Left colon (tissue), 2 donors: ENCODE data around the gene BEND5. TPM values are rescaled to one million over a fixed set of nuclear protein-coding genes. Genes with fewer than 3 reads are reported as not detected.

Source experiments
- ATAC-seq: fragments of 200-7000 bp; cut with Tn5 transposase; one replicate; pipeline ENCODE4 v1.9.1; 2020; ENCODE audit warnings: mild to moderate bottlenecking, moderate library complexity
- DNase-seq, 2 donors: peaks; one replicate each; pipeline ENCODE4 v3.0.0-alpha.2; 2020
- intact Hi-C, 2 donors: fragments of 100-400 bp; cut with DNase I in 1 of 2; cut with micrococcal nuclease in 1 of 2; formaldehyde crosslinking; loops; one replicate each; pipeline versions ENCODE4 v1.11.2 to v1.14.0; 2022; cut with DNase I, micrococcal nuclease
- total RNA-seq, 2 donors: library from RNA; stranded (reverse); fragmentation: NEBNext Ultra II Directional; extraction: Animal tissue kit (Norgen Biotek cat#: 25700); gene quantifications; one replicate each; pipeline ENCODE4 v1.2.1, GENCODE V29; 2021
- donor health status: DM: no; HTN: no; CAD: no.
- donor health status: DM: yes; HTN: yes; CAD: no.

BEND5 gene
- total RNA-seq, 2 donors from 2014 or later: 0.61 to 2.4 TPM

DNA sequence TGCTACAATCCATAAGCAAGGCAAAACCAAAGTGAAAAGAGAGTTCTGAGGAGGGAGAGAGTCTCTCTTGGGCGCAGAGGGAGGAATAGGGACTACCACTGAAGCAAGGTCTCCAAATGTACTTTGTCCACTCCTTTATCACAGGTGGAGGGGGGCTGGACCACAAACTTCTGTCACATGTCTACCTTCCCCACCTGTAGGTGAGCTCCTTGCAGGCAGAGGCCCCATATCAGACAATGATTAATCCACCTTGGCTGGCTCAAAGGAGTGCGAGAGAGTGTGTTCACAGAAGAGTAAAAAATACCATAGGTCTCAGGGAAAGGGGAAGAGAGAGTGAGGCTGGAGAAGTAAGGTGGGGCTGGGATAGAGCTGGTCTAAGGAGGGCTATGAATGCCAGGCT lies 4.5 kb downstream of the BEND5 start:
- intact Hi-C loops: no loop called here
- ATAC-seq (peak; percentile 76), DNase-seq (no peak)

- no peak for ATAC-seq
- intact Hi-C loops: no loop called here
- no peak for DNase-seq
These were observed 5.1 kb downstream of the BEND5 start for GRCh38 chr1:48771561-48771960.

DNA sequence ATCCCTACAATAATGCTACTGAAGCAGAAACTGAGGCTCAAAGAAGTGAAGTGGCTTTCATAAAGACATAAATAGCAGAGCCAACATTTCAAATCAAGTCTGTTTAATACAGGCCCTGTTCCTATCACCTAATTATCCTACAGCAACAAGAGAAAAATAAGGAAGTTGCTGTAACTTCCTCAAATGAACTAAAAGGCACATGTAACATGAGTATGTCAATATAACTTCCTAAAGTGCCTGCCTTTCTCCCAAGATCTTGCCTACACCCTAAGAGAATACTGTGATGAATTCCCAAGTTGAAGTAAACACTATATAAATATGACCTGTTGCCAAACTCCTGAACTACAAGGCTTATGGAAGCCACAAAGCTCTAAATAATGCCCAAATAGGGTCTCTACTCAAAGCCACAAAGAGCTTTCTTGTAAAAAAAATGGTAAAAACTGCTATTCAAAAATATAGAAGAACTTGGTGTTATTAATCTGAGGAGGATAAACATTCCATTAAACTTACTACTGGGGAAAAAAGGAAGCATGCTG lies 8.6 kb downstream of the BEND5 start:
- intact Hi-C loops: no loop called here
- peak; percentile 61 for ATAC-seq

GRCh38 chr1:48765335-48765734 lies 11.4 kb downstream of the BEND5 start:
- no peak for ATAC-seq
- no peak for DNase-seq
- intact Hi-C loops: no loop called here

More for the DNA sequence above, 8.6 kb downstream of the BEND5 start:
- DNase-seq: no peak

DNA sequence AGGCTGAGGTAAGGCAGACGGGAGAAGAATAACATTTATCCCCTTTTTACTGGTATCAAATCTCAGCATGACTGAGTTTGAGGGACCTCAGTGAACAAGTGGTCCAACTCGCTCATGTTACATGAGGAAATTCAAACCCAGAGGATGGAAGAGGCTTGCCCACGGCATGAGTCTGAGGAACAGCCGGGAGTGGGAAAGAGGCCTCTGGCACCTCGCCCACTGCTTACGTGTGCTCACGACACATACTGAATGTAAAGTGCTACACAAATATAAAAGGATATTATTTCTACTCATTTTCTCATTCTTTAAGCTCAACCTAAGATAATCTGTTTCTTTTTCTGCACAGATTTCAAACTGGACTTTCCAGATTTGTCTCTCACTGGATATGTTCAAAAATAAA lies 14.7 kb downstream of the BEND5 start:
- DNase-seq (no peak), ATAC-seq (no peak)
- intact Hi-C loops: no loop called here

GRCh38 chr1:48761411-48761810 lies 15.3 kb downstream of the BEND5 start:
- no peak for ATAC-seq
- DNase-seq: no peak
- intact Hi-C loops: no loop called here

DNA sequence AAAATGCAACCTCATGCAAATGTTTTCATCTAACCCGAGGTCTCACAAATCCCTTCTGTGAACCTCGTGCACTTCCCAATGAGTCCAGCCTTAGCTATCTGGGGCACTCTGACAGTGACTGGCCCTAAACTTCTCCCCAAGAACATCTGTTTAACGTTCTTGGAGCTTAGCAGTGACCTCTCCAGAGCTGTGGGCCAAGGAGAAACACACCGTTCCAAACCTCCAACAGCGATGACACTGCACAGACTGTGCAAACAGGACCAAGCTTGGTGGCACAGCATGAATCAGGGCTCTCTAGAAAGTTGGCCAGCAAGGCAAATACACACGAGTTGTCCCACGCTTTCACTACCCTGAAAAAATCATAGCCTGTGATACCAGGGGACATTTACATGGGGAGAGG lies 15.8 kb downstream of the BEND5 start:
- DNase-seq: no peak
- intact Hi-C loops: no loop called here
- no peak for ATAC-seq

DNA sequence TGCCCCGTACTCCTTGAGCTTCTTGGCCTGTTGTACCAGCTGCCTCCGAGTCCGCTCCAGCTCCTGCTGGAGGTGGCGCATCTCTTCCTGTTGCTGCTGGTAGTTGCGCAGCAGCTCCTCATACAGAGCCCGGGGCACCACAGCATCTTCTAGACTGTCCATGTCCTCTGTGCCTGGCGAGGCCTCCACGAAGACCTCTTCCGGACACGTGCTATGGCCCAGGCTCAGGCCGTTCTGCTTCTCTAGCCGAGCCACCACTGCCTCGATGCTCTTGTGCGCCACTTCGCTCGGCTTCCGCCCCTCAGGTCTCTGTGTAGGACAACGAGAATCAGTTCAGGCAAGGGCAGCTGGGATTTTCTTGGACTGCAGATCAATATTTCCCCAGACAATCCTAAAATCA lies 17.7 kb downstream of the BEND5 start:
- no peak for ATAC-seq
- DNase-seq: no peak
- intact Hi-C loops: no loop called here

DNA sequence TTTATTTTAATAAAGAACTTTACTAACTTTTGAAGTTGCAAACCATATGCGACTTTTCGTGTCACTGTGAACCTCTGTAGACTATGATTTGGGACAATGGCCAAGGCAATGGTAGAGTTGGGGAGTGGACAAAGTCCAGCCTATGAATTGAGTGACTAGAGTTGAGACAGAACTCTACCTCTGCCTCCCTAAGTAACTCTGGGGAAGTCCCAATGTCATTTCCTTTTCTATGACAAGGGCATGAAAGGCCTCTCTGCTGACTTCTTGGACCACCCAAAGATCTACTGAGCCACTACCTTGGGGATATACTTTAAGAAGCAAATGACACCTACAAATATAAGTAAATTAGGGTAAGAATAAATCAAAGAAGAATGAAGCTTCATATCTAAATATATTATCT lies 19.3 kb downstream of the BEND5 start:
- no peak for ATAC-seq

GRCh38 chr1:48756683-48757316 lies 19.9 kb downstream of the BEND5 start:
- intact Hi-C loops: no loop called here
- DNase-seq (no peak), ATAC-seq (no peak)

More for the DNA sequence above, 19.3 kb downstream of the BEND5 start:
- intact Hi-C loops: no loop called here
- DNase-seq: no peak

DNA sequence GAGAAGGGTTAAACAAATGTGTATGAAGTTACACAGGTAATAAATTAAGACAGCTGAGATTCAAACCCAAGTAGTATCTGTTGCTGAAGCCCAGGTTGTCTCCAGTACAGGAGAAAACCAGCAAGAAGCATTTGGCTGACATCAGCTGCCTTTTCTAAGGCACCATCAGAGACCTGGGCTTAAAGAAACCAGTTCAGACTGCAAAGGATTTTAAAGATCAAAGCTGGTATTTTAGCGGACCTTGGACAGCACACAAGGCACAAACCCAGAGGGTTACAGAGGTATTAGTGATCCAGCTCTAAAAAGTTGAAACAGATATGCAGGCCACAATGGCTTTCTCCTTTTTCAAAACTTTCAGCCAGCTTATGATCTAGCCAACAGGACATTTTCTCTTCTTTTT lies 23.4 kb downstream of the BEND5 start:
- ATAC-seq (no peak), DNase-seq (no peak)
- intact Hi-C loops: no loop called here

DNA sequence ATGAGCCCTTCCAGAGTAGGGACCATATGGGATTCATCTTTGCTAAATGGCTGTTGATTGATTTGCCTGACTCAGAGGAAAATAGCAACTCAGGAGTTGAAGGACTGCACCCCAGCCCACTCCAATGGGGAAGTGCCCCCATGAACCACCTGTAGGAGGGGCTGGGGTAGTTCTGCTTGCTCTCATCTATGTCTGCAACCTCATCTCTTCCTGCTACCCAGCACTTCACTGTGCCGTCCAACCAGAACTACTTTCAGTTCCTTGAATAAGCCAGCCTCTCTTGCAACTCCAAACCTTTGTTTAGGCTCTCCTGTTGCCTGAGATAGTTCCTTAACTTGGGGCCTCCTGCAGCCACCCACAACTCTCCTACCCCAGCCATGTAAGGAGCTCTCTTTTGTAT lies 26.6 kb downstream of the BEND5 start:
- ATAC-seq: no peak
- intact Hi-C loops: no loop called here
- peak in 1 of 2 donors; percentile 6 for DNase-seq

- ATAC-seq (no peak), DNase-seq (no peak)
- intact Hi-C loops: no loop called here
These were observed 27.6 kb downstream of the BEND5 start for GRCh38 chr1:48749068-48749467.

GRCh38 chr1:48746906-48747305 lies 29.8 kb downstream of the BEND5 start:
- ATAC-seq: no peak
- intact Hi-C loops: no loop called here
- no peak for DNase-seq

DNA sequence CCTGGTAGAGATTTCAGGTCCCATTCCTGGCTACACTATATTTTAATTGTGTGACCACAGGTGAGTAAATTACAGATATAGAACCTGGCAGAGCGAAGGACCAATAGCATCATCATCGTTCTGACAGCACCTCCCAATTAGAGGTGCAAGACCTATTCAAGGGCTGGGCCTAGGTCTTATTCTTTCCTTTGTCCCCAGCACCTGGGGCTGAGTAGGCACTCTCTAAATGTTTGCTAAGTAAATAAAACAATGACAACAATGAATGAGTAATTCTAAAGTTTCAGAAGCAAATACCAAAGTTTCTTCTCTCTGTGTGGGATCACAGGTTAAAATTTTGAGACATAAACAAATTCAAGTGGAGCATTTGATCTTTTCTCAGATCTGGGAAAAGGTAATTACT lies 32.7 kb downstream of the BEND5 start:
- intact Hi-C loops: no loop called here
- ATAC-seq (no peak), DNase-seq (no peak)

DNA sequence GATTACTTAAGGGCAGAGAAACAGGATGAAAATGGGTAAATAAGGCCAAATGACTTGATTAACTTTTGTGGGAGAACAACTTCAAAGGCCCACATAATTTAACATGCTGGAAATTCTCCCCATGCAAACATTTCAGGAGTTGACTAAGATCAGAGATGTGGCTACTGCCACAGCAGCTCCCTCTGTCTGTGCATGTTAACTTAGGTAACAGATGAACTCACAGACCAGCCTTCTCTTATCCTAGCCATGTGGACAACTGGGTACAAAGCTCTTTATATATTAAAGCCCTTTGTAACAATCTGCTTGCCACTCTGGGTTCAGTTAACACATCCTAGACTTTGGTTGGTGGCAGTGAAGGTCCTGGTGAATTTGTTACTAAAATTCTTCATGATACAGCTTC lies 33.2 kb downstream of the BEND5 start:
- intact Hi-C loops: no loop called here
- ATAC-seq: no peak
- DNase-seq: no peak

GRCh38 chr1:48741380-48741779 lies 35.3 kb downstream of the BEND5 start:
- no peak for ATAC-seq
- intact Hi-C loops: no loop called here
- DNase-seq: no peak

DNA sequence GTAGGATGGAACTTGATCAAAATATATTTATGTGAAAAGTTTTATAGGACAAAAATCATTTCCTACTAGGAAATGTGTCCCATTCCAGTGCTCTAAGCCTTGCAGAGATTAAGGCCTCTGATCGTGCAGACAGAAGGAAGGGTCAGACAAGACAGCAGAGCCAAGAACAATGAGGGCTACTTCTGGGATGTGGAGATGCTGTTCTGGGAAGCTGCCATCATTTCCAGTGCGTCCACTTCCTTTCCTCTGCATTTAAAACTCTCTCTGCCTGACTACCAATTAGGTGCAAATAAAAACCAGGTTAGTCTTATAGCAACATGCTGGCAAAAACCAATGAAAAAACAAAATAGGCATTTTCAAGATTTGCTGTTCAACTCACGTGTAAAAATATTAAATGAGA lies 36.1 kb downstream of the BEND5 start:
- intact Hi-C loops: no loop called here
- no peak for ATAC-seq
- no peak for DNase-seq

- no peak for ATAC-seq
- DNase-seq: no peak
- intact Hi-C loops: no loop called here
These were observed 37.6 kb downstream of the BEND5 start for GRCh38 chr1:48739091-48739490.

- DNase-seq (no peak), ATAC-seq (no peak)
- intact Hi-C loops: no loop called here
These were observed 38.3 kb downstream of the BEND5 start for GRCh38 chr1:48738356-48738755.

- DNase-seq: no peak
- intact Hi-C loops: no loop called here
- no peak for ATAC-seq
These were observed 40.9 kb downstream of the BEND5 start for GRCh38 chr1:48735796-48736195.
